Forelimb muscle (tissue), 1 donor: Measurements from ENCODE around the gene CDC6. TPM values are rescaled to one million over a fixed set of nuclear protein-coding genes. Genes with fewer than 3 reads are reported as not detected.
A peak's percentile ranks its signal among the peaks of the same experiment; 100 is the strongest.

Experiments used
- DNase-seq: peaks from one replicate; pipeline ENCODE4 v3.0.0-alpha.2; 2013; ENCODE audit warnings: low read depth
- polyA plus RNA-seq: library from polyadenylated mRNA; unstranded; fragments of 120-200 nt; gene quantifications from one replicate; pipeline ENCODE4 v1.2.1, GENCODE V29; 2013; ENCODE audit not compliant: insufficient read length

The CDC6 gene, protein sequence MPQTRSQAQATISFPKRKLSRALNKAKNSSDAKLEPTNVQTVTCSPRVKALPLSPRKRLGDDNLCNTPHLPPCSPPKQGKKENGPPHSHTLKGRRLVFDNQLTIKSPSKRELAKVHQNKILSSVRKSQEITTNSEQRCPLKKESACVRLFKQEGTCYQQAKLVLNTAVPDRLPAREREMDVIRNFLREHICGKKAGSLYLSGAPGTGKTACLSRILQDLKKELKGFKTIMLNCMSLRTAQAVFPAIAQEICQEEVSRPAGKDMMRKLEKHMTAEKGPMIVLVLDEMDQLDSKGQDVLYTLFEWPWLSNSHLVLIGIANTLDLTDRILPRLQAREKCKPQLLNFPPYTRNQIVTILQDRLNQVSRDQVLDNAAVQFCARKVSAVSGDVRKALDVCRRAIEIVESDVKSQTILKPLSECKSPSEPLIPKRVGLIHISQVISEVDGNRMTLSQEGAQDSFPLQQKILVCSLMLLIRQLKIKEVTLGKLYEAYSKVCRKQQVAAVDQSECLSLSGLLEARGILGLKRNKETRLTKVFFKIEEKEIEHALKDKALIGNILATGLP
- 7.1 TPM for polyA plus RNA-seq

DNA sequence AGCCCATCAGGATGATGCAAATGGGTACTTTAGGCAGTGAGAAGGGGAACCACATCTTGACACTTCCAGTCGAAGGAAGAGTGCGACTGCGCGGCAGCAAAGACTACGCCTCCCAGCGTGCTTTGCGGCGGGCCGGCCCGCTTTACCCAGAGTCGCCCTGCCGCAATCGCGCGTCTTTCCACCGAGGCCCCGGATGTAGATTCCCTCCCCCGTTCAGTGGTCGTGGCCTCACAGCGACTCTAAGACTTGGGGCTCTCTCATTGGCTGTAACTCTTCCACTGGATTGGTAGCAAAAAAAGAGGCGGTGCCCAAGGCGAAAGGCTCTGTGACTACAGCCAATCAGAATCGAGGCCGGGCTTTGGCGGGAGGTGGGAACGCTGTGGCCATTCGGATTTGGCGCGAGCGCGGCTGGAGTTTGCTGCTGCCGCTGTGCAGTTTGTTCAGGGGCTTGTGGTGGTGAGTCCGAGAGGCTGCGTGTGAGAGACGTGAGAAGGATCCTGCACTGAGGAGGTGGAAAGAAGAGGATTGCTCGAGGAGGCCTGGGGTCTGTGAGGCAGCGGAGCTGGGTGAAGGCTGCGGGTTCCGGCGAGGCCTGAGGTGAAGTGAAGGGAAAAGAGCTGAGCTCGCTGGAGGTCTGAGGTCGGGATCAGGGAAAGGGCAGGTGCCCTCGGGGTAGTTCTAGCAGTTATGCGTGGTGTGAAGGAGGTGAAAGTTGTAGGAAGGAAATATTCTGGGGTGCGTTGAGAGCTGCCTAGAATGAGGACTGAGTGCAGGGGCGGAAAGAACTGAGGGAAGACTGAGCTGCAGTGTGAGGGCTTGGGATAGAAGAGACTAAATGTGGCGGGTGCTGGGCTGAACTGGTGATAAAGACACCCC, at the start of gene CDC6:
TSS of gene CDC6 (plus strand) at position 386 of the 876 bp plus-strand sequence. CDS start 1,542 bp downstream, outside the sequence.
- peak; percentile 98 for DNase-seq

DNA sequence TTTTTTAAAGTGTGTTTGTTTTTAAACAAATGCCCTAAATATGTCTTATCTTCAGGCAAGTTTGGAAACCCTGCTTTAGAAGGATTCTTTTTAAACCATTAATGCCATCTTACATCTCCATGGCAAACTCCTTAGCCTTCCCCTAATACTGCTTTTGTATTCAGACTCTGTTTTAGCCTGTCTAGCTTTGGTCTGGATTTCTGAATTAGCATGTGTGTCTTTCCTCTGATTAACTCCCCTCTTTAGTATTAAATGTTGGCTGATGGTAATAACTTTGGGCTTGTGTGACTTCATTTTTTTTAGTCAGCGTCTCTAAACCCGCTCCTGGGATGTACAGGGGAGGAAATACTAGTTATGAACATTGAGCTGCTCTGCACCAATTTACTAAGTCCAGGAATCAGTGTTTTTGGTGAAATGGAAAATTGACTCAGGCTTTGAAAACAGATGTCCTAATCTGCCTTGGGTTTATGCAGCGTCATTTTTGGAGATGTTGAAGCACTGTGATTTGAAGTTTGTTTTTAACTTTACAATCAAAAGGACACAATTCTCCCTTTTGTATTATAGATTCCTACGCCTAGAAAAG, 46.3 kb upstream of the CDC6 start:
- no peak for DNase-seq

DNA sequence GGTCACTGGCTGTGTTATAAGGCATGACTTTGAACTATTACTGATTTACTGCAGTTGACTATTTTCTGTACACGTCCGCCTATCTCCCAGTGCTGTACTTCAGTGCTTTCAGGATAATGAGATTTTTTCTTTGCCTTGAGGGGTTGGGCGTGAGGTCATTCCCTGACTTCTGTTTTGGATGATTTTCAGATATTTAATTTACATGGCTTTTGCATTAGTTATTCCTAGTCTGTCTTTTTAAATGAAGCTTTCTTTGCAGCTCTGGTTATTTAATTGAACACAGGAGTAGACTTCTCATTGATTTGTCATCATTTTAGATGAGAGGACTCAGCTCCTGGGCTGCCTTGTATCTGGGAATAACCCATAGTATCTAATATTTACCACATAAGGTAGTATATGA, 44.9 kb upstream of the CDC6 start:
- no peak for DNase-seq

DNA sequence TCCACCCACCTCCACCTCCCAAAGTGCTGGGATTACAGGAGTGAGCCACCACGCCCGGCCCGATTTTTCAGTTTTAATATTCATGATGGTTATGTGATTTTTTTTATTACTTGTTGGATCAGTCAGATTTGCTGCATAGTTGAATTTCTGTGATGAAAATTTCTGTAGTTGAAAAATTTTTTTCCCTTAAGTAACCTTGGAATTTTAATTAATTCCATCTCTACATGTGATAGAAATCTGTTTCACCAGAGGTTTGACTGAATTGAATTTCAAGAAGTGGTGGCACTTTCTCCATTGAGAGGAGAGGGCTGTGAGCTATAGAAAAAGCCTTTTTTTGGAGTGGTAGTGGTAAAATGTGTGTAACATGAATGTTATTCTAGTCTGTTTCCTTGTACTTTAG, 43.9 kb upstream of the CDC6 start:
- no peak for DNase-seq

DNA sequence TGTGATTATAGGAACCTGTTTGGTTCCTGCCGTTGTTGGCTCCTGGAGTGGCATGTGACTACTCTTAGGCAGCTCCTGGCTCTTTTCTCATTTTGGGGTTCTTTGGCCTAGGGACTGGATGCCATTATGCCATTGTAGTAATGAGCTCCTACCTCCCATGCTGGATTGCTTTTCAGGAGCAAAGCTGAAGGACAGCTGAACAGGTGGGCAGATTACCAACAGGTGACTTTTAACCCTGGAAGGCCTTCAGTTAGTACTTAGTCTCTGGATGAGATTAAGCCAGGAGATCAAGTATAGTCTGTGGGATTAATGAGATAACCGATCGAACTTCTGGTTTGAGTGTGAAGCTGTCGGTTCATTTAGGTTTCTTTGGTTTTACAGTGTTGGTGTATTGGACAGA, 43.4 kb upstream of the CDC6 start:
- no peak for DNase-seq

DNA sequence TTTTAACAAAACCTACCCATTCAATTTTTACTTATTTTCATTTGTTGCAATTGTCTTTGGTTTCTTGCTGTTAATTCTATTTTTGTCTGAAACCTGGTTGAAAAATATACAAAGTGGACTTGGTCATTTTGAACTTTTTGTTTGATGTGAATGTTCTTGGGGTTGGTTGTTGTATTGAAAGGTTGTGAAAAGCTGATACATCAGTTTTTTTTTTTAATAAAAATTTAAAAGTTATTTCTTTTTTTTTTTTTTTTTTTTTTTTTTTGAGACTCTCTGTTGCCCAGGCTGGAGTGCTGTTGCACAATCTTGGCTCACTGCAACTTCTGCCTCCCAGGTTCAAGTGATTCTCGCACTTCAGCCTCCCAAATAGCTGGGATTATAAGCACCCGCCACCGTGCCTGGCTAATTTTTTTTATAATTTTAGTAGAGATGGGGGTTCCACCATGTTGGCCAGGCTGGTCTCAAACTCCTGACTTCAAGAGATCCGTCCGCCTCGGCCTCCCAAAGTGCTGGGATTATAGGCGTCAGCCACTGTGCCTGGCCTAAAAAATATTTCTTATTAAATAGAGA, 39.7 kb upstream of the CDC6 start:
- DNase-seq = no peak

DNA sequence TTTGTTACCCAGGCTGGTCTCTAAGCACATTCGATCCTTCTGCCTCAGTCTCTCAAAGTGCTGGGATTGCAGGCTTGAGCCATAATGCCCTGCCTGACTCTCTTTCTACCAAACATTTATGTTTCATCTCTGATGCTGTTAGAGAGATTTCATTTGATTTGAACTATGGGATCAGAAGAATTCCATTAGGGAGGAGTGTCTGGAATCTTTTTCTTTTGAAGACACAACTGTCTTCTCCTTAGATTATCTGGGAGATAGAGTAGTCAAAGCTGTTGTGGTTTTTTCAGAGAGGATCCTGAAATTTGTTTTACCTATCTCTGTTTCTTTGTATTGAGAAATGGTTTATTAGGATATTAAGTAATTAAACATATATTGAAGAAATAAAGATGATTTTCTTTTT, 39.2 kb upstream of the CDC6 start:
- no peak for DNase-seq

DNA sequence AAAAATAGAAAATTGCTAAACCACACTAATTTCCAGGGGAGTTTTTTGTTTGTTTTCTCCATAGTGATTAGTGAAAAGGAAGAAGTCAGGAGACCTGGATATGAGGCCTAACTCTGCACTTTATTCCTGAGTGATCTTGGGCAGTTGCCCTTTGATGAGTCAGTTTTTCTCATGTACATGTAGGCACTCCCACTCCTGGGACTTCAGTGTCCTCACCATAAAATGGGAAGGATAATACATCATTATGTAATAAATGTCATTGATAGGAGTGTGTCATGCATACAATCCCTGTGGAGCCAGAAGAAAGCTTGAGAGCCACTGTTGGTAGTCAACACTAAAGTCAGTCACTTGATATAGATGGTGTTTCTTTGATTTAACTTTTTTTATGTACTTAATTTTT, 36.1 kb upstream of the CDC6 start:
- peak; percentile 58 for DNase-seq

DNA sequence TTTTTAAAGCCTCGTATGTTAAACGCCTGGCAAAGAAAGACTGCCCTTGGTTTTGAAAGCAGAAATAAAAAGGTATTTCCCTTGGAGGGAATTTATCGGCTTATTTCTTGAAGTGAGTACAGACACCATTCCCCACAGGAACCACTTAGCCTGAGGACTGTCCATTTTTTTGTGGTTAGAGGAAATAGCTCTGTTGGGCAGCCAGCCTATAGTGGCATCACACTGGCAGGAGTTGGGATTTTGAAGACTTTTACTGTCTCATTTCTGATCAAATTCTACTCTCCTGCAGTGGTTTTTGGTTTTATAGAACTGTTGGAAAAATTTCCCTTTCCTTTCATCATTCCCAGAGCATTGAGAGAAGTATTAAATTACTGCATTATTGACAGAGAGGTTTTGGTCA, 34.1 kb upstream of the CDC6 start:
- no peak for DNase-seq

DNA sequence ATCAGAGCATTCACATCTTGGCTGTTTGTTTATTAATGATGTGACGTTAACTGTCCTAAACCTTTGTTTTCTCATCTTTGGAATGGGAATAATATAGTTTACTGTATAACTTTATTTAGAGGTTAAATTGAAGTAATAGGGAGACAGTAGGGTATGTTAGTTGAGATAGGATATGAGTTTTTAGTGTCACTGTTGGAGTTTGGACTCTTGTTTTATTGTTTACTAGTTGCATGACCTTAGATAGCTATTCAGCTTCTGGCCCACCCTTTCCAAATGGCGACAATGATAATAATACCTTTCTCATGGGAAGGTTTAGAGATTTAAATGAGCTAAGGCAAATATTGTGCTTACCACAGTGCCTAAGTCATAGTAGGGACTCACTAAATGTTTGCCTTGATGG, 28.2 kb upstream of the CDC6 start:
- no peak for DNase-seq

DNA sequence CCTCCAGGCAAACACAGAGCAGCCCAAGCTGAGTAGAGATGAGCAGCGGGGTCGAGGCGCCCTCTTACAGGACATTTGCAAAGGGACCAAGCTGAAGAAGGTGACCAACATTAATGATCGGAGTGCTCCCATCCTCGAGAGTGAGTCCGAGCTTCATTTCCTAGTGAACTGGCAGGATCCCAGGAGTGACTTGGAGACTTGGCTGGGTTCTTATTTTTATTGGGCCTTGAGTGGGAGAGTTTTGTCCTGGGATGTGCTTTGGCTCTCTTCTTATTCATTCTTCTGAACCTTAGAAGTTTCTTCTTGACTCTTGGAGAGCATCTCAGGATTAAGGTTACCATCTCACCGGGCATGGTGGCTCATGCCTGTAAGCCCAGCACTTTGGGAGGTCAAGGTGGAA, 27.2 kb upstream of the CDC6 start:
- DNase-seq = no peak

DNA sequence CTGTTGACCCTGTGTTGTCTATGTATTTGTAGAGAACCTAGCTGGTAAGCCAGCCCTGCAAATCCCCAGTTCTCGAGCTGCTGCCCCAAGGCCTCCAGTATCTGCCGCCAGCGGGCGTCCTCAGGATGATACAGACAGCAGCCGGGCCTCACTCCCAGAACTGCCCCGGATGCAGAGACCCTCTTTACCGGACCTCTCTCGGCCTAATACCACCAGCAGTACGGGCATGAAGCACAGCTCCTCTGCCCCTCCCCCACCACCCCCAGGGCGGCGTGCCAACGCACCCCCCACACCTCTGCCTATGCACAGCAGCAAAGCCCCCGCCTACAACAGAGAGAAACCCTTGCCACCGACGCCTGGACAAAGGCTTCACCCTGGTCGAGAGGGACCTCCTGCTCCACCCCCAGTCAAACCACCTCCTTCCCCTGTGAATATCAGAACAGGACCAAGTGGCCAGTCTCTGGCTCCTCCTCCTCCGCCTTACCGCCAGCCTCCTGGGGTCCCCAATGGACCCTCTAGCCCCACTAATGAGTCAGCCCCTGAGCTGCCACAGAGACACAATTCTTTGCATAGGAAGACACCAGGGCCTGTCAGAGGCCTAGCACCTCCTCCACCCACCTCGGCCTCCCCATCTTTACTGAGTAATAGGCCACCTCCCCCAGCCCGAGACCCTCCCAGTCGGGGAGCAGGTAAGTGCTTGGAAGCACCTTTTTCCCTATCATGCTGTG, 23.1 kb upstream of the CDC6 start:
- DNase-seq = no peak

DNA sequence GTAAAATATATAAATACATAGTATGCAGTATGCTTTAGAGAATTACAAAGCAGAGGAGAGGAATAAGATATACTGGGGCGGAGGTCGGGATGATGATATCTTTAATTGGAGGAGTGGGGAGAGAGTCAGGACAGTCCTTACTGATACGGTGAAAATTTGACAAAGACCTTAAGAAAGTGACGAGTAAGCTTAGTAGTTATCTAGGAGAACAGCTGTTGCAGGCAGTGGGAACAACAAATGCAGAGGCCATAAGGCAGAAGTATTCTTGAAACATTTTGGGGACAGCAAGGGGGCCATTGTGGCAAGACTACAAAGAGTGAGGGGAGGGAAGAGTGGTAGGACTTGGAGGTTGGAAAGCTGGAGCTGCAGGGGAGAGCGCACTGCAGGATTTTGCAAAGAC, 22.3 kb upstream of the CDC6 start:
- no peak for DNase-seq

DNA sequence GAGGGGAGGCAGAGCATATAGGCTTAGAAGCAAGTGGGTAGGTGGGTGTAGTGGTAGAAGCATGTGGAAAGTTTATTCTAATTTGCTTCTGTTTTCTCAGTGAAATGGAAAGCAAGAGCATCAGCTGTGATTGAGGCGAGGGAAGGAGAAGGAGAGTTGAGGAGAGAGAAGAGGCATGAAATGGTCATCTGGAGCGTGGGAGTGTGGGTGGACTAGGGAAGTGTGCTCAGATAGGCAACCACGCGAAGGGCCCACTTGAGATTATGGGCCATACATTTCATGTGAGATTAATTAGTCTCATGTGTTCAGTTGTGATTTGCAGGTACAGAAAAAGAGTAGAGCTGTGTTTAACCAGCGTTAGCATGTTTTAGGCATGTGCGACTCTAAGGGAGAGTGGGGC, 20.8 kb upstream of the CDC6 start:
- no peak for DNase-seq

DNA sequence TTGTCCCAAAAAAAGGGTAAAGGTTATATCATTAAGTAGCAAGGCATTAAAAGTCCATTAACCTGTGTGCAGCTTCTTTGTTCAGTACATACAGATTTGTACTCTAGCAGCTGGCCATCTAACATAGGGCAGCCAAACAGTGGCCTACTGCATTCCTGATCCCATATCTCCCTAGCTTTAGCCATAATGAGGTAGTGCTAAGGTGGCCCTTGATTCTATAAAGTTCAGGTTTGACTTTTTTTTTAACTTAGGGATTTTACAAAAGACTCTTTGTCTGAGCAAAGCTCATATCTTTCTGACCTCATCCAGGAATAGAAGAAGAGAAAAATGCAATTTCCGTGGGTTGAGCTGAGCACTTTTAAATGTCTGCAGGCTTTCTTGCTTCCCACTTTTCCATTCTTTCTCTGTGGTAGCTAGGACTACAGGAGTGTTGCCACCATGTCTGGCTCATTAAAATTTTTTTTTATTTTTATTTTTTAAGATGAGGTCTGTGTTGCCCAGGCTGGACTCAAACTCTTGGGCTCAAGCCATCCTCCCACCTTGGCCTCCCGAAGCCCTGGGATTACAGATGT, 19.5 kb upstream of the CDC6 start:
- no peak for DNase-seq

DNA sequence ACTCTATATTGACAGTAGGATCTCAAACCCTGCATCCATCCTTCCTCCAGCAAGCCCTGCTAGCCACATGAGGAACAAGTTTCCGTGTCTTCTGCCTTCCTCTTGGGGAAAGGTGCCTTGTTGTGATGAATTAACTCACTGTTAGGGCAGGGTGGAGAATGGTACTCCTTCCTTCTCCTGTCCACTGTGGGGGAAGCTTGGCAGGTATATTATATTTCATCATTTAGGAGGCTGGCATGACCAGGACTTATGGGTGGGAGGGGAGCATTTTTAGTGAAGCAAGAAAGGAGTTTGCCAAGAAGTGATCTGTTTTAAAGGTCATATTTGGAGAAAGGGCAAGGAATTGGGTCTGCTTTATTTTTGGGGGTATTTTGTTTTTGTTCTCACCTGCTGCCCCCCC, 9.3 kb upstream of the CDC6 start:
- DNase-seq = no peak

DNA sequence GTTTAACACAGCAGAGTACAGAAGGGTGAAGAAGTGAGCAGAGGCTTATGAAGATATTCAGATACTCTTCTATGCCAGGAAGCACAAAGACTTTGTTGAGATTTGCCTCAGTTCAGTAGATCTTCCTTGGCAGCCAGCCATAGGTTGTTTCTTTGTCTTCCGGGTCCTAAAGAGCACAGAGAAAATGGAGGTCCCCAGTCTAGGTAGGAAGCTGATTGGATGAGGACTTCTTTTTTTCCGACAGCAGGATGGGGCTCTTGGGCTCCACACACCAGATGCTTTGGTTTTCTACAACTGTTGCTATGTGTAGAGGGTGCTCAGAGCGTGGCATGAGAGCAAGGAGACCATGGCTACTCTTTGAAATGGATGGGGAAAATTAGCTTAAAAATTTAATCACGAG, 8.3 kb upstream of the CDC6 start:
- no peak for DNase-seq

DNA sequence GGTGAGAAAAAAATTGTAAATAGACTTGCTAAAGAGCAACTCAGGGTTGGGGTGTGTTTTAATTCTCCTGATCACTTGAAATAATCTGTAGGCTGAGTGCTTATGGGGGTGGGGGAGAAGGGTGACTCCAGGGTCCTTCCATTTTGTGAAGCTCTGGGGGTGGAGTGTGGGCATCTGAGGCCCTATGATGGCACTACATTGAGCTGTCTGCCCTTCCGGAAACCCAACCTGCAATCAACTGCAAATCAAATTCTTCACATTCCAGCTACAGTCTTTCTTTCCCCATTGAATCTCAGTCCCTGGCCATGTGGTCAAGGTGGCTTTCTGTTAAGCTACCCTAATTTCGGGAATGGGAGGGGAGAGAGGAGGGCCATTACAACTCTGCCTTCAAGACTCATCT, 6.0 kb upstream of the CDC6 start:
- no peak for DNase-seq

DNA sequence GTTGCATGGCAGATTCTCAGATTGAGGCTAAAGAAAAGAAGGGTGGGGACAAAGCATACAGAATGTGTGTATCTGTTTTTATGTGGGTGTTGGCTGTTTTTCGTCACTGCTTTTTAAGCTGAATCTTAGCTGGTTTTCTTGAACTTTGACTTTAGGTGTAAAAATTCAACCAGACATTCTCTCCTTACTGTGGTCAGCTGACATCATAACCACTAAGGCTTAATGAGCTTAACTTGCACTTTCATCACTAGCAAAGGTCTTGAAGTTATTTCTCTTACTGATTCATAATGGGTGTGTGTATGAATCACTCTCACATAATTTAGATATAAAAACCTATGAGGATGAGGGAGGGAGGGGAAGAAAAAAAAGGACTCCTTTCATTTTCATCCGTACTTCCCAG, 4.0 kb upstream of the CDC6 start:
- no peak for DNase-seq

DNA sequence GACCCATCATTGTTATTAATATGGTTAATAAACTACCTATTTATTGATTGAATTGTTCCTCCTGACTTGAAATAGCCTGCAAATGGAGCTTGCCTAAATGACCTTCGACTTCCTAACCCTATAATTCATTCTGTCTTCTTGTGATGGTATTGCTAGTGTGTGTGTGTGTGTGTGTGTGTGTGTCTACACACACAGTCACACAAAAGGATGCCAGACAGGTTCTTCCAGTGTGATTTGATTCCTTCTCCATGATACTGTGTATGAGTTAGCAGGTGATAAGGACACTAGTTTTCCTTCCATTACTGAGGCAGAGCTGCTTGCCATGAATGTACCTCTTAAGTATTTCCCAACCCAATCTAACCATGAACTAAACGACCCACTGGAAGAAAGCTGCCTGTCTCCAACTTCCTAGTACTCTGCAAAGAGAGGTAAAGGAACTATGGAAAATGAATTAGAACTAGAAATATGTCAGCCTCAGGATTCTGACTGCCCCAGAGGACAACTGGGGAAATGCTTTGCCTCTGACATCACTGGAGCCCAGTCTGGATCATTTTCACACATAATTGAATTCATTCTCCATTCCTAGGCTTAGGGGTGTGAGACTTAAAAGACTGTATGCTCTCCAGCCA, 3.5 kb upstream of the CDC6 start:
- DNase-seq = no peak
